SJSA1 (cell line): ENCODE measurements around the gene RNF208. TPM values are rescaled to one million over a fixed set of nuclear protein-coding genes. Genes with fewer than 3 reads are reported as not detected.

Experiments
- DNase-seq, 2 experiments: peaks; one replicate each; pipeline ENCODE4 v3.0.0-alpha.2; 2015 to 2020; ENCODE audit warnings: low spot score in 2 of 2, low read depth in 1 of 2
- H3K27ac ChIP-seq: fragments of 250-450 bp; sonication (Bioruptor Pico); 2 replicates; pipeline ENCODE4 v1.5.1; 2020; ENCODE audit warnings: mild to moderate bottlenecking, moderate library complexity
- H3K27me3 ChIP-seq: fragments of 250-450 bp; sonication (Bioruptor Pico); replicated peaks from 2 replicates; pipeline ENCODE4 v1.5.1; 2020; ENCODE audit warnings: mild to moderate bottlenecking, moderate library complexity
- H3K36me3 ChIP-seq: fragments of 250-450 bp; sonication (Bioruptor Pico); 2 replicates; pipeline ENCODE4 v1.5.1; 2020; ENCODE audit warnings: mild to moderate bottlenecking
- H3K4me1 ChIP-seq: fragments of 250-450 bp; sonication (Bioruptor Pico); replicated peaks from 2 replicates; pipeline ENCODE4 v1.6.1; 2021; ENCODE audit warnings: mild to moderate bottlenecking
- H3K4me3 ChIP-seq: fragments of 250-450 bp; sonication (Bioruptor Pico); 2 replicates; pipeline ENCODE4 v1.5.1; 2020; ENCODE audit warnings: mild to moderate bottlenecking
- H3K9me3 ChIP-seq: fragments of 250-450 bp; sonication (Bioruptor Pico); replicated peaks from 2 replicates; pipeline ENCODE4 v1.5.1; 2020; ENCODE audit warnings: mild to moderate bottlenecking
- total RNA-seq: library from RNA; depleted of rRNA; stranded (reverse); fragments of >200 nt; shearing (Covaris generic); gene quantifications from 2 replicates; pipeline ENCODE4 v1.2.3, GENCODE V29; 2014

Gene RNF208
- total RNA-seq, 1 experiment from 2014 or later: not detected

- no peak overlapping the region for H3K4me3 ChIP-seq
- no peak for DNase-seq
- H3K36me3 ChIP-seq: peaks cover 18% of the 10 kb centered on the region
- H3K4me1 ChIP-seq: peaks cover 20% of the 10 kb centered on the region
- H3K27me3 ChIP-seq: peaks cover 11% of the 10 kb centered on the region
- no peaks in the 10 kb centered on the region for H3K9me3 ChIP-seq
- H3K27ac ChIP-seq: no peak overlapping the region
Measured at GRCh38 chr9:137237759-137238726, 16.0 kb upstream of the RNF208 start.

- Histone ChIP-seq H3K4me3 (no peak overlapping the region), H3K9me3 (no peaks in the 10 kb centered on the region), H3K4me1 (peaks cover 11% of the 10 kb centered on the region), H3K36me3 (peaks cover 7% of the 10 kb centered on the region), H3K27ac (no peak overlapping the region), H3K27me3 (peaks cover 21% of the 10 kb centered on the region)
- DNase-seq: no peak
Measured at GRCh38 chr9:137236936-137237421, 14.9 kb upstream of the RNF208 start.

- Histone ChIP-seq H3K9me3 (no peaks in the 10 kb centered on the region), H3K27me3 (peaks cover 26% of the 10 kb centered on the region), H3K36me3 (peaks cover 2% of the 10 kb centered on the region), H3K4me3 (no peak overlapping the region), H3K27ac (no peak overlapping the region), H3K4me1 (peaks cover 11% of the 10 kb centered on the region)
- peak; percentile 71 to 86 for DNase-seq
Measured at GRCh38 chr9:137236238-137236935, 14.3 kb upstream of the RNF208 start.

GRCh38 chr9:137235424-137236237 is 13.6 kb upstream of the RNF208 start:
- DNase-seq: no peak
- H3K4me3 ChIP-seq: no peak overlapping the region
- peaks cover 11% of the 10 kb centered on the region for H3K4me1 ChIP-seq
- no peaks in the 10 kb centered on the region for H3K9me3 ChIP-seq
- H3K36me3 ChIP-seq: no peaks in the 10 kb centered on the region; the same call in 1 of the 2 replicates
- no peak overlapping the region for H3K27ac ChIP-seq
- peaks cover 30% of the 10 kb centered on the region for H3K27me3 ChIP-seq

GRCh38 chr9:137234758-137235423 is 12.9 kb upstream of the RNF208 start:
- no peak overlapping the region for H3K4me3 ChIP-seq
- no peaks in the 10 kb centered on the region for H3K9me3 ChIP-seq
- H3K27ac ChIP-seq: no peak overlapping the region
- H3K27me3 ChIP-seq: peaks cover 38% of the 10 kb centered on the region
- peaks cover 7% of the 10 kb centered on the region for H3K4me1 ChIP-seq
- no peak for DNase-seq
- H3K36me3 ChIP-seq: no peaks in the 10 kb centered on the region; the same call in 1 of the 2 replicates

GRCh38 chr9:137234055-137234697 is 12.1 kb upstream of the RNF208 start:
- Histone ChIP-seq H3K27ac (no peak overlapping the region), H3K9me3 (no peaks in the 10 kb centered on the region), H3K27me3 (peaks cover 39% of the 10 kb centered on the region), H3K4me1 (peaks cover 7% of the 10 kb centered on the region), H3K4me3 (no peak overlapping the region), H3K36me3 (no peaks in the 10 kb centered on the region; the same call in 1 of the 2 replicates)
- DNase-seq: no peak

GRCh38 chr9:137233143-137233980 is 11.3 kb upstream of the RNF208 start:
- H3K9me3 ChIP-seq: no peaks in the 10 kb centered on the region
- H3K27ac ChIP-seq: no peak overlapping the region
- H3K4me3 ChIP-seq: no peak overlapping the region
- no peak for DNase-seq
- peaks cover 39% of the 10 kb centered on the region for H3K27me3 ChIP-seq
- peaks cover 7% of the 10 kb centered on the region for H3K4me1 ChIP-seq
- H3K36me3 ChIP-seq: no peaks in the 10 kb centered on the region

- peaks cover 39% of the 10 kb centered on the region for H3K27me3 ChIP-seq
Measured at GRCh38 chr9:137232510-137232909, 10.5 kb upstream of the RNF208 start.

GRCh38 chr9:137232101-137232500 is 10.1 kb upstream of the RNF208 start:
- Histone ChIP-seq H3K27me3 (peaks cover 39% of the 10 kb centered on the region), H3K27ac (no peak overlapping the region), H3K4me3 (no peak overlapping the region), H3K9me3 (no peaks in the 10 kb centered on the region), H3K36me3 (no peaks in the 10 kb centered on the region), H3K4me1 (peaks cover 12% of the 10 kb centered on the region)
- DNase-seq: no peak

More at GRCh38 chr9:137232510-137232909, 10.5 kb upstream of the RNF208 start:
- Histone ChIP-seq H3K27ac (no peak overlapping the region), H3K9me3 (no peaks in the 10 kb centered on the region), H3K36me3 (no peaks in the 10 kb centered on the region), H3K4me1 (peaks cover 8% of the 10 kb centered on the region), H3K4me3 (no peak overlapping the region)
- no peak for DNase-seq

- Histone ChIP-seq H3K4me3 (no peak overlapping the region), H3K36me3 (no peaks in the 10 kb centered on the region), H3K27ac (no peak overlapping the region), H3K4me1 (peaks cover 8% of the 10 kb centered on the region), H3K27me3 (peaks cover 39% of the 10 kb centered on the region), H3K9me3 (no peaks in the 10 kb centered on the region)
- no peak for DNase-seq
Measured at GRCh38 chr9:137231372-137232039, 9.5 kb upstream of the RNF208 start.

- Histone ChIP-seq H3K4me3 (no peak within 1 kb of the TSS), H3K36me3 (no peaks in the 10 kb centered on the region), H3K27me3 (peaks cover 39% of the 10 kb centered on the region), H3K27ac (no peak within 1 kb of the TSS), H3K4me1 (peaks cover 5% of the 10 kb centered on the region), H3K9me3 (no peaks in the 10 kb centered on the region)
- no peak for DNase-seq
Measured at GRCh38 chr9:137230705-137231371, 8.8 kb upstream of the RNF208 start, which contains the start of gene SLC34A3. TSS of gene SLC34A3 (plus strand) at chr9:137230901. CDS start at chr9:137231703, 802 bp downstream.
